ENCODE data around the gene BBC3. TPM values are rescaled to one million over a fixed set of nuclear protein-coding genes. Genes with fewer than 3 reads are reported as not detected.
A peak's percentile ranks its signal among the peaks of the same experiment; 100 is the strongest.
"Not testable (repeated sequence)": the region's sequence is repeated elsewhere in the genome, so short reads cannot be mapped to it uniquely, and the experiment has no call there.

Gene BBC3, protein sequence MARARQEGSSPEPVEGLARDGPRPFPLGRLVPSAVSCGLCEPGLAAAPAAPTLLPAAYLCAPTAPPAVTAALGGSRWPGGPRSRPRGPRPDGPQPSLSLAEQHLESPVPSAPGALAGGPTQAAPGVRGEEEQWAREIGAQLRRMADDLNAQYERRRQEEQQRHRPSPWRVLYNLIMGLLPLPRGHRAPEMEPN
- 10 to 100 TPM in 1 of 2 donors, 1 to 10 TPM in 1; 1.3 to 11.4 TPM for total RNA-seq

GRCh38 chr19:47230921-47231214 lies at the start of gene BBC3:
BBC3 (minus strand) TSS chr19:47231199; CDS start chr19:47228431, 2,768 bp downstream.
- ATAC-seq (no peak), DNase-seq (no peak)
- Histone ChIP-seq H3K27ac (peak within 1 kb of the TSS; percentile 75 to 97 (median 93)), H3K4me3 (peak within 1 kb of the TSS; percentile 75 to 98), H3K4me1 (peaks cover 55% of the 10 kb centered on the region), H3K27me3 (no peaks in the 10 kb centered on the region), H3K36me3 (replicated peaks in 1 of 2; ENCODE audit: insufficient read depth in 1 of 2, low read depth in 2 of 2) (no peaks in the 10 kb centered on the region), H3K9me3 (no peaks in the 10 kb centered on the region)
- TF ChIP-seq POLR2A (IDR thresholded peaks at IDR 0.05) = peak in 1 of 3 donors; percentile 79
- TF ChIP-seq, protein P1, sequence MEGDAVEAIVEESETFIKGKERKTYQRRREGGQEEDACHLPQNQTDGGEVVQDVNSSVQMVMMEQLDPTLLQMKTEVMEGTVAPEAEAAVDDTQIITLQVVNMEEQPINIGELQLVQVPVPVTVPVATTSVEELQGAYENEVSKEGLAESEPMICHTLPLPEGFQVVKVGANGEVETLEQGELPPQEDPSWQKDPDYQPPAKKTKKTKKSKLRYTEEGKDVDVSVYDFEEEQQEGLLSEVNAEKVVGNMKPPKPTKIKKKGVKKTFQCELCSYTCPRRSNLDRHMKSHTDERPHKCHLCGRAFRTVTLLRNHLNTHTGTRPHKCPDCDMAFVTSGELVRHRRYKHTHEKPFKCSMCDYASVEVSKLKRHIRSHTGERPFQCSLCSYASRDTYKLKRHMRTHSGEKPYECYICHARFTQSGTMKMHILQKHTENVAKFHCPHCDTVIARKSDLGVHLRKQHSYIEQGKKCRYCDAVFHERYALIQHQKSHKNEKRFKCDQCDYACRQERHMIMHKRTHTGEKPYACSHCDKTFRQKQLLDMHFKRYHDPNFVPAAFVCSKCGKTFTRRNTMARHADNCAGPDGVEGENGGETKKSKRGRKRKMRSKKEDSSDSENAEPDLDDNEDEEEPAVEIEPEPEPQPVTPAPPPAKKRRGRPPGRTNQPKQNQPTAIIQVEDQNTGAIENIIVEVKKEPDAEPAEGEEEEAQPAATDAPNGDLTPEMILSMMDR (IDR thresholded peaks at IDR 0.05) = peak in 1 of 7 experiments; percentile 20
- WGBS, 2 donors = 2% methylated on average over 30 of the region's 43 CpGs; no CpG with 5 or more reads in 1 of the 2 donors
- intact Hi-C loops (cut with DNase I) = no loop called here

GRCh38 chr19:47280183-47280797 lies 49.3 kb upstream of the BBC3 start:
- Histone ChIP-seq H3K36me3 (replicated peaks in 1 of 2; ENCODE audit: insufficient read depth in 1 of 2, low read depth in 2 of 2) (no peaks in the 10 kb centered on the region), H3K4me1 (peaks cover 10% of the 10 kb centered on the region), H3K4me3 (no peak overlapping the region), H3K27me3 (no peaks in the 10 kb centered on the region), H3K27ac (no peak overlapping the region), H3K9me3 (no peaks in the 10 kb centered on the region)
- TF ChIP-seq, protein P1 (IDR thresholded peaks at IDR 0.05) = peak in 3 of 7 experiments; percentile 30 to 34 (median 30)
- no peak for TF ChIP-seq POLR2A (IDR thresholded peaks at IDR 0.05)
- DNase-seq (peak in 1 of 4 donors; percentile 52), ATAC-seq (peak; percentile 22)
- WGBS, 2 donors = 83 to 89% methylated on average over 12 to 13 of the region's 13 CpGs
- intact Hi-C loops (cut with DNase I) = no loop called here

DNA sequence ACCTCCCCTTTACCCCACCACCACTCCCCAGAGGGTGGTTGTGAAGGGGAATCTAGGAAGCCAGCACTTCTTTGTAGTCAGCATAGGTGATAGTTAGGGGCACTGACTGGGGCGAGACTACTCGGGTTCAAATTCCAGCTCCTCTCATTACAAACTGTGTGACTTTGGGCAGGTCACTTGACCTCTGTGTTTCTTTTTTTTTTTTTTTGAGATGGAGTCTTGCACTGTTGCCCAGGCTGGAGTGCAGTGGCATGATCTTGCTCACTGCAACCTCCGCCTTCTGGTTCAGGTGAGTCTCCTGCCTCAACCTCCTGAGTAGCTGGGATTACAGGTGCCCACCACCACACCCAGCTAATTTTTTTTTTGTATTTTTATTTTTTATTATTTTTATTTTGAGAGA lies 45.5 kb upstream of the BBC3 start:
- intact Hi-C loops (cut with DNase I) = not testable (repeated sequence)

DNA sequence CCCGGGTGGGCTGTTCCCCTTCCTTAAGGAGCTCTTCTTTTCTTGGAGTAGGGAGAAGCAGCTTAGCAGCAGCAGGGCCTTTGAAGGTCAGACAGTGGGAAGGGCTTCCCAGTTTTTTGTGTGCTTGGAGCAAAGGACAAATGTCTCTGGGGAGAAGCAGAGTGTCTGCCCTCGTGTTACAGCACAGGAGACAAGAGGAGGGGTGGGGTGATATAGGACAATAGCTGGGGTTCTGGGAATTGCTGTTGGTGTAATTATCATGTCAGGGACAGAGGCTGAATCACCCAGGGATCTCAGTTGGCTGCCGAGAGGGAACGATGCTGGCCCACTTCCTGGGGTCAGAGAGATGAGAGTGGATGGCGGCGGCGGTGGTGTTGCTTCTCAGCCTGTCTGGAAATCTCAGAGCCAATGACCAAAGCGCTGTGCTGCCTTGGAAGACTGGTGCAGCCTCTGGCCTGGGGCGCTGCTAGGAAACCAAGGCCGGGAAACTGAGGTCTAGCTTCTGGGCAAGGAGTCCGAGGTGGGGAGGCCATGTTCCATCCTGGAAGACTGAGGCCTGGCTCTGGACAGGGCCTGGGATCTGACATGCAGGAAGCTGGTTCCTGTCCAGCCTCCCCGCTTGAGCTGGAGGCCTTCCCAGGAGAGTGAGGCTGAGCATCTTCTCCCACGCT lies 44.9 kb upstream of the BBC3 start:
- peak overlapping the region in 3 of 4 donors; percentile 30 to 95 (median 65) for H3K27ac ChIP-seq
- DNase-seq = peak in 1 of 4 donors; percentile 53
- H3K4me3 ChIP-seq = no peak overlapping the region
- 70 to 81% methylated on average over 10 to 12 of the region's 13 CpGs for WGBS, 2 donors
- TF ChIP-seq POLR2A (IDR thresholded peaks at IDR 0.05) = no peak
- TF ChIP-seq, protein P1 (IDR thresholded peaks at IDR 0.05) = no peak
- peaks cover 0 to 3% of the 10 kb centered on the region in 2 donors for H3K36me3 ChIP-seq (replicated peaks in 1 of 2; ENCODE audit: insufficient read depth in 1 of 2, low read depth in 2 of 2)
- intact Hi-C loops (cut with DNase I) = no loop called here
- no peaks in the 10 kb centered on the region for H3K27me3 ChIP-seq
- H3K4me1 ChIP-seq = peaks cover 31% of the 10 kb centered on the region
- no peak for ATAC-seq
- no peaks in the 10 kb centered on the region for H3K9me3 ChIP-seq

More for the DNA sequence above, 45.5 kb upstream of the BBC3 start:
- not testable (repeated sequence) for H3K9me3 ChIP-seq; H3K27me3 ChIP-seq; H3K36me3 ChIP-seq (replicated peaks in 1 of 2; ENCODE audit: insufficient read depth in 1 of 2, low read depth in 2 of 2); DNase-seq; ATAC-seq; H3K4me3 ChIP-seq
- peaks cover 31% of the 10 kb centered on the region for H3K4me1 ChIP-seq
- WGBS, 2 donors = 69 to 85% methylated on average over 3 of the region's 3 CpGs
- H3K27ac ChIP-seq = peak overlapping the region in 2 of 4 donors; percentile 22 to 26

All from body of pancreas (tissue), 4 donors.